Astrocyte of the cerebellum (primary cell): ENCODE results near the gene DHCR24.
"Not testable (repeated sequence)": the region's sequence is repeated elsewhere in the genome, so short reads cannot be mapped to it uniquely, and the experiment has no call there.

Source experiments
- DNase-seq: peaks from one replicate; pipeline ENCODE4 v3.0.0-alpha.2; 2011; ENCODE audit warnings: low read depth
- H3K4me3 ChIP-seq: 2 replicates; pipeline ENCODE4 v1.5.1; 2011; ENCODE audit warnings: mild to moderate bottlenecking, low read depth, low read length, moderate library complexity
- in situ Hi-C: cut with HindIII; loops from 2 replicates; pipeline ENCODE4 v1.10.0; 2017; ENCODE audit warnings: low sequenced_read_pairs
- TF ChIP-seq, protein P1 (sequence below): IDR thresholded peaks from 2 replicates; pipeline ENCODE4 v1.5.1; 2012; ENCODE audit warnings: low read length, low read depth, moderate library complexity, mild to moderate bottlenecking; ENCODE audit errors: missing control alignments

The DHCR24 gene

DNA sequence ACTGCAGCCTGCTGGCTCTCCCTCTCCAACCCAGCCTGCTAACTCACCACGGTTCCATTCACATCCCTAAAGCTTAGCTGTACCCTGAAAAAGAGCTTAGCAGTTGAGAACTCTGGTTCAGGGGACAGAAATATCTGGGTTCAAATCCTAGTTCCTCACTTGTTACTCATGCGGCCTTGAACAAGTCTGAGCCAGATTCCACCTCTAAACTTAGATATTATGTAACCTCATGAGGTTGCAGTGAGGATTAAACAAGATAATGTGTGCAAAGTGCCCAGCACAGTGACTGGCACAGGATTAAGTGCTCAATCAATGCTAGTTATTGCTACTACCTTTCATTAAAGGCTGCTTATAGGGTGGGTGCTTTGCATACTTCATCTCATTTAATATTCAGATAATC lies 41.3 kb upstream of the DHCR24 start:
- in situ Hi-C loops: no loop called here
- no peak for DNase-seq
- H3K4me3 ChIP-seq: no peak overlapping the region
- TF ChIP-seq, protein P1, sequence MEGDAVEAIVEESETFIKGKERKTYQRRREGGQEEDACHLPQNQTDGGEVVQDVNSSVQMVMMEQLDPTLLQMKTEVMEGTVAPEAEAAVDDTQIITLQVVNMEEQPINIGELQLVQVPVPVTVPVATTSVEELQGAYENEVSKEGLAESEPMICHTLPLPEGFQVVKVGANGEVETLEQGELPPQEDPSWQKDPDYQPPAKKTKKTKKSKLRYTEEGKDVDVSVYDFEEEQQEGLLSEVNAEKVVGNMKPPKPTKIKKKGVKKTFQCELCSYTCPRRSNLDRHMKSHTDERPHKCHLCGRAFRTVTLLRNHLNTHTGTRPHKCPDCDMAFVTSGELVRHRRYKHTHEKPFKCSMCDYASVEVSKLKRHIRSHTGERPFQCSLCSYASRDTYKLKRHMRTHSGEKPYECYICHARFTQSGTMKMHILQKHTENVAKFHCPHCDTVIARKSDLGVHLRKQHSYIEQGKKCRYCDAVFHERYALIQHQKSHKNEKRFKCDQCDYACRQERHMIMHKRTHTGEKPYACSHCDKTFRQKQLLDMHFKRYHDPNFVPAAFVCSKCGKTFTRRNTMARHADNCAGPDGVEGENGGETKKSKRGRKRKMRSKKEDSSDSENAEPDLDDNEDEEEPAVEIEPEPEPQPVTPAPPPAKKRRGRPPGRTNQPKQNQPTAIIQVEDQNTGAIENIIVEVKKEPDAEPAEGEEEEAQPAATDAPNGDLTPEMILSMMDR: no peak

DNA sequence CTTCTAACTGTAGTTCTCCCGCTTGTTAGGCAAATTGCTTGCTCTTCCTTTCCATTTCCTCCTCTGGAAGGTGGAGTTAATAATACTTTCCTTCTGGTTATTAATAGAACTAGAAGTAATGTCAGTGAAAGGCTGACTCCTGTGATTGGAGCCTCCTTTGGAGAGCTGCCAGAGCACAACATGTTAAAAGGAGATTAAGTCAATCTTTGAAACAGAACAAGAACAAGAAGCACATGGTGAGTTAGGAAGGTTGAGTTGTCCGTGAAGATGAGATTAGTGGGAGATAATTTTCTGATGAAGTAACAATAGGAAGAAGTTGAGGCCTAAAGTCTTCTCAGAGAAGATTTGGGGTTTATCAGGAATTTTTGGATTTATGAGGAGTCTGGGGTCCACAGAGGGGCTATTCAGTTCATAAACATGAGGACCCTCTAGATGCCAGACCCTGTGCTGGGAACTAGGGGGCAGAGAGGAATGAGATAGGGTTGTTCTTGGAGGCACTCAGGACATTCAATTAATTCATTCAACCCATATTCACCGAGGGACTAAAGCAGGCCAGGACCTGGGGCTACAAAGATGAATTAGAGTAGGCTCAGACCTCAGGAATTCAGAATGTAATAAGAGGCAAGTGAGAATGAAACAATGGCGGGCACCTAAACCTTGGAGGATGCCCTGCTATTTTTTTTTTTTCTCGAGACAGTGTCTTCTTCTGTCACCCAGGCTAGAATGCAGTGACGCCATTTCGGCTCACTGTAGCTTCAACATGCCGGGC lies 40.7 kb upstream of the DHCR24 start:
- H3K4me3 ChIP-seq: no peak overlapping the region
- TF ChIP-seq, protein P1: no peak
- no peak for DNase-seq
- in situ Hi-C loops: no loop called here

GRCh38 chr1:54926970-54927369 lies 40.0 kb upstream of the DHCR24 start:
- H3K4me3 ChIP-seq: no peak overlapping the region

DNA sequence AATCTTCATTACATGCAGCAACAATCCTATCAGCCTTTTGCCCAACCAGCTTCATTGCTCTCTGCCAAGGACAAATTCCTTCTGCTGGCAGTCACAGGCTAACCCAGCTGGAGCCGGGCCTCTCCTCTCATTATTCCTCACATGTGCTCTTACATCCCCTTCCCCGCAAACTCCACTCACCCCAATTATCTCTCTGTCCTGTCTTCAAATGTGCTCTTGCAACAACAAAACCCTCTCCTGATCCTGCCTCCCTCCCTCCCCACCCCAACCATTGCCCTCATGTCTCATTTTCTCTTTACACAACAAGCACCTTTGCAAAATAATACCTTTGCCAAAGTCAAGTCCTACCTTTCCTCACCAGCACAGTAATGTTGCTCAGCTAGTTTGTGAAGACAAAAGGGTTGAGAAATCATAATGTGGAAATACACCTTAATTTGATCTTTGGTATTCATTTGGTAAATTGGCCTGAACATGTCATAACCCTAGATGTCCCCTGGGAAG lies 36.0 kb upstream of the DHCR24 start:
- TF ChIP-seq, protein P1: no peak
- no peak for DNase-seq
- in situ Hi-C loops: no loop called here
- H3K4me3 ChIP-seq: no peak overlapping the region

More at GRCh38 chr1:54926970-54927369, 40.0 kb upstream of the DHCR24 start:
- DNase-seq: no peak
- in situ Hi-C loops: no loop called here
- TF ChIP-seq, protein P1: no peak

- in situ Hi-C loops: no loop called here
- no peak overlapping the region for H3K4me3 ChIP-seq
- no peak for DNase-seq
- TF ChIP-seq, protein P1: no peak
Measured at GRCh38 chr1:54922040-54922761, 35.2 kb upstream of the DHCR24 start.

DNA sequence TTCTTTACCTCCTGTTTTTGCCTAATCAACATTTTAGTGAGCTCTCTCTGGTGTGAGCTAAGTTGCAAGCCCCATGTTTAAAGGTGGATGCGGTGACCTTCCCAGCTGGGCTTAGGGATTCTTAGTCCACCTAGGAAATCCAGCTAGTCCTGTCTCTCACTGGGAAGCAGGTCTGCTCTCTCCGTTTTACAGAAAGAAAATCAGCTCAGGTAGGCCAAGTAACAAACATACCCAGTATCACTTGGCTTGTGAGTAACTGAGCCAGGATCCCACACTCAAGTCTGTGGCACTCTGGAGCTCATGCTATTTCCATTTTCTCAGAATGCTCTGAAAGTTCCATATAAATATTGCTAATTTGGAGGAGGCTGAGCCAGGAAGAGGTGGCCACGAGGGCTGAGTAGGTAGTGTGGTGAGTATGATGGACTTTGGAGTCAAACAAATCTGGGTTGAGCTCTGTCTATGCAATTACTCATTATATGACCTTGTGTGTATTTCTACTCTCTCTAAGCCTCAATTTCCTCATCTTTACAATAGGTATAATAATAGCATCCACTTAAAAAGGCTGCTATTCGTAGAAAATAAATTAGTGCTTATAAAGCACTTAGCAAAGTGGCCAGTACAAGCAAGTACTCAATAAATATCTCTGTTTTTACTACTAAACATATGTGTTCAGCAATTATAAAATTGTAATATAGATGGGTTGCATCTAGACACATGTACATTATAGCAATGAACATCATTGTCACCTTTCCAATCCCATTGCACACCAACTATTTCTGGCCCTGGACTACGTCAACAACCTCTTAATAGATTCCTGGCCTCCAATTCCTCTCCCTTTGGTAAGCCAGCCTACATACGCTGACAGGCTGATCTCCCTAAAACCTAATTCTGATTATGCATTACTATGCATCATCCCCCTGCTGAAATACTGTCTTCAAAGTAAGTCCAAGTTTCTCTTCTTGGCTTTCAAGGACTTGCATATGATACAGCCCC lies 32.7 kb upstream of the DHCR24 start:
- H3K4me3 ChIP-seq: no peak overlapping the region
- TF ChIP-seq, protein P1: no peak
- in situ Hi-C loops: no loop called here
- DNase-seq: no peak

- H3K4me3 ChIP-seq, in situ Hi-C loops, DNase-seq: not testable (repeated sequence)
Measured at GRCh38 chr1:54911076-54911475, 24.1 kb upstream of the DHCR24 start.
